ENCODE data around the gene SLC35A4. TPM values are rescaled to one million over a fixed set of nuclear protein-coding genes. Genes with fewer than 3 reads are reported as not detected.

The SLC35A4 gene
- total RNA-seq, 1 experiment from 2014 or later, result 66.2 TPM

DNA sequence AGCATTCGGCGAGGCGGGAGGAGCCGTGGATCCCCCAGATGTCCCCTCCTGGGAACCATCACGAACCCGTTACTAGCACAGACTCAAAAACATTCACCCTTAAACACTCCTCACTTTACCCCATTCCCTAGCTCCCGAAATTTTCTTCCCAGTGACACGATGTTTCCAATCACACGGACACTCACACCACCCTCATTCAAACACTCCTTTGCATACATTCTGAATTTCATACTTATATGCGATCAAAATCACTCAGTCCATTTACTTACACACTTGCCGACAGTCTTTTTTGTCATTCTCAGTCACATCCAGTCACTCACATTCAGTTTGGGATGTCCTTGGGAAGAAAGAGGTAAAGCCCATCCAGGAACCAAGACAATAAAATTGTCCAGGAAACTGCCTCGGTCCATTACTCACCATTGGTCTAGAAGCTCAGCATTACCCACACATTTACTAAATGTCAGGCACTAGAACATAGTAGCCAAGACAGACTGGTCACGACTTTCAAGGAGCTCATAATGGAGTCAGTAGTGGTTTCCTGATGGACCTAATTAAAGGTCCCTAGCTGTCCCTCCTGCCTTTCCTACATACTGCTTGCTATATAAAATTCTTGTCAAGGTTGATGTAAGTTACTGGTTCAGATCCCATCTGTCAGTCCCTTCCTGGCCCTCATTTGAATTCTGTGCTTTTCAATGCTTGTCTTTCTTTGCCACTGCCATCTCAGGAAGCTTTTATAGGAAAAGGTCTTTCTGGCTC, 574 bp downstream of the SLC35A4 start:
- H3K4me3 ChIP-seq, result peak overlapping the region; percentile 76
- DNase-seq, result no peak
- no peaks in the 10 kb centered on the region for H3F3A ChIP-seq (ENCODE audit: insufficient read depth, low read depth)
- no peaks in the 10 kb centered on the region for H3K9me2 ChIP-seq (ENCODE audit: insufficient read depth)
- no peaks in the 10 kb centered on the region for H3K9me3 ChIP-seq (ENCODE audit: insufficient read depth, low read depth)
- ChIA-PET CTCF (interaction anchor here (0.9 kb wide), 1 partner anchor 14 kb away, joined by 5 read pairs; no protein-coding TSS in a partner anchor), POLR2A (ENCODE audit: unreplicated experiment) (interaction anchor here (1.0 kb wide), 1 partner anchor 602 kb away, joined by 5 read pairs; no protein-coding TSS in a partner anchor)
- no peaks in the 10 kb centered on the region for H3K27me3 ChIP-seq (ENCODE audit: insufficient read depth, low read depth)
- no peak for TF ChIP-seq EZH2 (IDR thresholded peaks at IDR 0.05; ENCODE audit: low read depth)
- TF ChIP-seq, protein P1, sequence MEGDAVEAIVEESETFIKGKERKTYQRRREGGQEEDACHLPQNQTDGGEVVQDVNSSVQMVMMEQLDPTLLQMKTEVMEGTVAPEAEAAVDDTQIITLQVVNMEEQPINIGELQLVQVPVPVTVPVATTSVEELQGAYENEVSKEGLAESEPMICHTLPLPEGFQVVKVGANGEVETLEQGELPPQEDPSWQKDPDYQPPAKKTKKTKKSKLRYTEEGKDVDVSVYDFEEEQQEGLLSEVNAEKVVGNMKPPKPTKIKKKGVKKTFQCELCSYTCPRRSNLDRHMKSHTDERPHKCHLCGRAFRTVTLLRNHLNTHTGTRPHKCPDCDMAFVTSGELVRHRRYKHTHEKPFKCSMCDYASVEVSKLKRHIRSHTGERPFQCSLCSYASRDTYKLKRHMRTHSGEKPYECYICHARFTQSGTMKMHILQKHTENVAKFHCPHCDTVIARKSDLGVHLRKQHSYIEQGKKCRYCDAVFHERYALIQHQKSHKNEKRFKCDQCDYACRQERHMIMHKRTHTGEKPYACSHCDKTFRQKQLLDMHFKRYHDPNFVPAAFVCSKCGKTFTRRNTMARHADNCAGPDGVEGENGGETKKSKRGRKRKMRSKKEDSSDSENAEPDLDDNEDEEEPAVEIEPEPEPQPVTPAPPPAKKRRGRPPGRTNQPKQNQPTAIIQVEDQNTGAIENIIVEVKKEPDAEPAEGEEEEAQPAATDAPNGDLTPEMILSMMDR (conservative IDR thresholded peaks at IDR 0.05), result no peak
- peak overlapping the region; percentile 56 for H3K27ac ChIP-seq
- TSS peak; percentile 46 for BruUV-seq (replicated peaks)
- H3K4me1 ChIP-seq (replicated peaks; ENCODE audit: insufficient read depth), result peaks cover 14% of the 10 kb centered on the region
- H3K79me2 ChIP-seq (ENCODE audit: low read depth), result peaks cover 21% of the 10 kb centered on the region
- intact Hi-C loops (cut with micrococcal nuclease; ENCODE audit: unreplicated experiment), result loop anchor here (2.0 kb wide), 2 partner anchors 74 to 82 kb away; partner anchors contain the start of genes IK, NDUFA2 and TMCO6
- H2AFZ ChIP-seq, result peak overlapping the region; percentile 85
- H3K36me3 ChIP-seq (ENCODE audit: low read depth), result no peaks in the 10 kb centered on the region
- peak overlapping the region; percentile 92 for H3K4me2 ChIP-seq
- no peaks in the 10 kb centered on the region for H4K20me1 ChIP-seq (ENCODE audit: insufficient read depth)

DNA sequence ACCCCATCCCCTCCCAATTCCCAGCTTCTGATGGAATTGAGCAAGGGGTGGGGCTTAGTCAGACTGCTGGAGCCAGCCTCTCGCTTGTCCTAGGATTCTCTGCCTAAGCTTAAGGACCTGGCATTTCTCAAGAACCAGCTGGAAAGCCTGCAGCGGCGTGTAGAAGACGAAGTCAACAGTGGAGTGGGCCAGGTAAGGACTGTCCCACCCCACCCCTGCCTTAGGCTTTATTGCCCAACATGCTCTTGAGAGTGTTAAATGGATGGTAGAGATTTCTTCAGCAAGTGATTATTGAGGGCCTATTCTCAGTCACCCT, 1.1 kb downstream of the SLC35A4 start:
- peak overlapping the region; percentile 76 for H3K4me3 ChIP-seq
- H4K20me1 ChIP-seq (ENCODE audit: insufficient read depth), result no peaks in the 10 kb centered on the region
- H2AFZ ChIP-seq, result no peak overlapping the region
- no peaks in the 10 kb centered on the region for H3K27me3 ChIP-seq (ENCODE audit: insufficient read depth, low read depth)
- peaks cover 21% of the 10 kb centered on the region for H3K79me2 ChIP-seq (ENCODE audit: low read depth)
- BruUV-seq (replicated peaks), result no TSS peak
- H3K4me1 ChIP-seq (replicated peaks; ENCODE audit: insufficient read depth), result peaks cover 14% of the 10 kb centered on the region
- no peak overlapping the region for H3K27ac ChIP-seq
- H3K4me2 ChIP-seq, result peak overlapping the region; percentile 92
- ChIA-PET POLR2A (ENCODE audit: unreplicated experiment) (interaction anchor here (1.0 kb wide), 1 partner anchor 602 kb away, joined by 5 read pairs; no protein-coding TSS in a partner anchor), CTCF (interaction anchor here (0.9 kb wide), 1 partner anchor 13 kb away, joined by 5 read pairs; no protein-coding TSS in a partner anchor)
- TF ChIP-seq EZH2 (IDR thresholded peaks at IDR 0.05; ENCODE audit: low read depth), result no peak
- TF ChIP-seq, protein P1 (conservative IDR thresholded peaks at IDR 0.05), result no peak
- no peaks in the 10 kb centered on the region for H3K9me2 ChIP-seq (ENCODE audit: insufficient read depth)
- H3K36me3 ChIP-seq (ENCODE audit: low read depth), result no peaks in the 10 kb centered on the region
- H3K9me3 ChIP-seq (ENCODE audit: insufficient read depth, low read depth), result no peaks in the 10 kb centered on the region
- intact Hi-C loops (cut with micrococcal nuclease; ENCODE audit: unreplicated experiment), result loop anchor here (2.0 kb wide), 2 partner anchors 73 to 81 kb away; partner anchors contain the start of genes IK, NDUFA2 and TMCO6
- H3F3A ChIP-seq (ENCODE audit: insufficient read depth, low read depth), result no peaks in the 10 kb centered on the region
- no peak for DNase-seq

DNA sequence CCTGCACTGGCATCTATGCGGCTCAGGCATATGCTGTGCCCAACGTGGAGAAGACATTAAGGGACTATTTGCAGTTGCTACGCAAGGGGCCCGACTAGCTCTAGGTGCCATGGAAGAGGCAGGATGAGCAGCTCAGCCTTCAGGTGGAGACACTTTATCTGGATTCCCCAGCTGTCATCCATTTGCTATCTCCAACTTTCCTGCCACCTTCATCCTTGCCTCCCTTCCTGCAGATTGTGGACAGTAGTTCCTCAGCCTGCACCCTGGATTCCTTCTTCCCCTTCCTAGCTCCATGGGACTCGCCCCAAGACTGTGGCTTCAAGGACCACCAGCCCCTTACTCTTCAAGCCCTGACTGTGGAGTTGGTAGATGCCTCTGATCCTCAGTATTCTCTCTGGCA, 2.0 kb downstream of the SLC35A4 start:
- Histone ChIP-seq H3K27me3 (ENCODE audit: insufficient read depth, low read depth) (no peaks in the 10 kb centered on the region), H3K4me1 (replicated peaks; ENCODE audit: insufficient read depth) (peaks cover 14% of the 10 kb centered on the region), H4K20me1 (ENCODE audit: insufficient read depth) (no peaks in the 10 kb centered on the region), H3K36me3 (ENCODE audit: low read depth) (no peaks in the 10 kb centered on the region), H3K9me3 (ENCODE audit: insufficient read depth, low read depth) (no peaks in the 10 kb centered on the region), H2AFZ (no peak overlapping the region), H3K9me2 (ENCODE audit: insufficient read depth) (no peaks in the 10 kb centered on the region), H3F3A (ENCODE audit: insufficient read depth, low read depth) (no peaks in the 10 kb centered on the region), H3K4me2 (no peak overlapping the region), H3K4me3 (no peak overlapping the region), H3K27ac (no peak overlapping the region), H3K79me2 (ENCODE audit: low read depth) (peaks cover 21% of the 10 kb centered on the region)
- POLR2A ChIA-PET (ENCODE audit: unreplicated experiment), result no interaction called here
- intact Hi-C loops (cut with micrococcal nuclease; ENCODE audit: unreplicated experiment), result no loop called here
- CTCF ChIA-PET, result no interaction called here
- DNase-seq, result no peak
- BruUV-seq (replicated peaks), result no TSS peak
- TF ChIP-seq EZH2 (IDR thresholded peaks at IDR 0.05; ENCODE audit: low read depth), result no peak
- TF ChIP-seq, protein P1 (conservative IDR thresholded peaks at IDR 0.05), result no peak

Measured in PC-9 (cell line).